Upper lobe of left lung (tissue), 6 donors: ENCODE results near the gene MAN1A1. TPM values are rescaled to one million over a fixed set of nuclear protein-coding genes. Genes with fewer than 3 reads are reported as not detected.

Experiments
- ATAC-seq, 2 donors: fragments of 200-7000 bp; cut with Tn5 transposase; one replicate each; pipeline ENCODE4 v1.9.1; 2022; ENCODE audit warnings: mild to moderate bottlenecking in 2 of 2, moderate library complexity in 2 of 2; ENCODE audit not compliant: low FRiP score in 2 of 2
- DNase-seq, 2 donors: peaks; one replicate each; pipeline ENCODE4 v3.0.0-alpha.2; 2019 to 2020
- H3K27ac ChIP-seq, 4 donors: fragments of 200-600 bp; sonication (generic); one replicate each; pipeline ENCODE4 v1.5.1; 2016 to 2019
- H3K27me3 ChIP-seq, 4 donors: fragments of 200-600 bp; sonication (generic); one replicate each; pipeline ENCODE4 v1.5.1; 2017 to 2019
- H3K36me3 ChIP-seq, 4 donors: fragments of 200-600 bp; sonication (generic); one replicate each; pipeline ENCODE4 v1.5.1; 2016 to 2019
- H3K4me1 ChIP-seq, 4 donors: fragments of 200-600 bp; sonication (generic); one replicate each; pipeline ENCODE4 v1.5.1; 2018 to 2019
- H3K4me3 ChIP-seq, 4 donors: fragments of 200-600 bp; sonication (generic); one replicate each; pipeline ENCODE4 v1.5.1; 2017 to 2019; ENCODE audit warnings: mild to moderate bottlenecking in 2 of 4, moderate library complexity in 1 of 4
- H3K9me3 ChIP-seq, 4 donors: fragments of 200-600 bp; sonication (generic); one replicate each; pipeline ENCODE4 v1.5.1; 2018 to 2019
- EP300 ChIP-seq, 4 donors: sonication (generic); formaldehyde crosslinking; IDR thresholded peaks; one replicate each; pipeline ENCODE4 v1.5.1; 2017; ENCODE audit warnings: antibody characterized with exemption in 4 of 4, control low read depth in 2 of 4
- POLR2A ChIP-seq, 4 donors: fragments of 450-650 bp; IDR thresholded peaks; one replicate each; pipeline ENCODE4 v1.5.1; 2016 to 2017; ENCODE audit warnings: antibody characterized with exemption in 4 of 4, mild to moderate bottlenecking in 2 of 4
- POLR2AphosphoS5 ChIP-seq, 2 donors: sonication (generic); formaldehyde crosslinking; IDR thresholded peaks; one replicate each; pipeline ENCODE4 v1.5.1; 2017; ENCODE audit warnings: antibody characterized with exemption in 2 of 2
- WGBS, 2 donors: methylation state at CpG; one replicate each; pipeline ENCODE4 v1.1.5; 2017 to 2018; 5-methylcytosine and 5-hydroxymethylcytosine counted together
- total RNA-seq, 6 donors: library from RNA; depleted of rRNA in 4 of 6; stranded (reverse); fragments of >200 nt in 4 of 6; gene quantifications; one replicate each; pipeline versions ENCODE4 v1.1.0 to v1.2.1, GENCODE V29; 2016 to 2021
- TF ChIP-seq, protein P1 (sequence below), 6 experiments: fragments of 450-650 bp in 4 of 6; fragments of 200-600 bp in 2 of 6; sonication (generic) in 2 of 6; IDR thresholded peaks; one replicate each; pipeline ENCODE4 v1.5.1; 2016 to 2019; ENCODE audit warnings: antibody characterized with exemption in 6 of 6
- donor health status: DM: no; HTN: no; CAD: no; lungs with moderate emphysema.
- donor health status: DM: no; HTN: yes; CAD: no; lungs with severe emphysema.

The MAN1A1 gene
- total RNA-seq, 6 donors from 2014 or later, result 61.8 to 98.6 (median 79.1) TPM

DNA sequence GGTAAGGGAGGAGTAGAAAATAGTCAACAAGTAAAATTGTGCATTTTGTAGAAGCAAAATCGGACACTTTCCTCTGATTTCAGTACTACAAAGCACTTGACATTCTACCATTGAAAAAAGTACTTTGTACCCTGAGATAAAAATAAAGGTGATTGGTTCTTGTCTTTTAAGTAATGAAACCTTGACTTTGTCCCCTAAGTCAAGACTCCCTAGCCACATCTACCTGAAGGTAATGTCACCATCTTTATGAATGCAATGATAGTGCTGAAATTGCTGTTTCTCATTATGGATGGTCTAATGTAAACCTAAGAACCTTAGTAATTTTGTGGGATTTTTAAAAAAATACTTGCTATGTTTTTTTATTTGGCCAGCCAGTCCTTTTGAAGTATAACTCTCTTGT lies 2.4 kb upstream of the MAN1A1 start:
- Histone ChIP-seq H3K4me3 (no peak overlapping the region), H3K27ac (no peak overlapping the region), H3K9me3 (no peaks in the 10 kb centered on the region), H3K27me3 (no peaks in the 10 kb centered on the region), H3K4me1 (peaks cover 0 to 13% (median 7%) of the 10 kb centered on the region in 4 donors), H3K36me3 (no peaks in the 10 kb centered on the region)
- 78 to 90% methylated on average over 1 of the region's 1 CpG for WGBS, 2 donors
- no peak for ATAC-seq
- TF ChIP-seq POLR2AphosphoS5 (IDR thresholded peaks at IDR 0.05) (no peak), POLR2A (IDR thresholded peaks at IDR 0.05) (no peak), EP300 (IDR thresholded peaks at IDR 0.05) (no peak)
- TF ChIP-seq, protein P1, sequence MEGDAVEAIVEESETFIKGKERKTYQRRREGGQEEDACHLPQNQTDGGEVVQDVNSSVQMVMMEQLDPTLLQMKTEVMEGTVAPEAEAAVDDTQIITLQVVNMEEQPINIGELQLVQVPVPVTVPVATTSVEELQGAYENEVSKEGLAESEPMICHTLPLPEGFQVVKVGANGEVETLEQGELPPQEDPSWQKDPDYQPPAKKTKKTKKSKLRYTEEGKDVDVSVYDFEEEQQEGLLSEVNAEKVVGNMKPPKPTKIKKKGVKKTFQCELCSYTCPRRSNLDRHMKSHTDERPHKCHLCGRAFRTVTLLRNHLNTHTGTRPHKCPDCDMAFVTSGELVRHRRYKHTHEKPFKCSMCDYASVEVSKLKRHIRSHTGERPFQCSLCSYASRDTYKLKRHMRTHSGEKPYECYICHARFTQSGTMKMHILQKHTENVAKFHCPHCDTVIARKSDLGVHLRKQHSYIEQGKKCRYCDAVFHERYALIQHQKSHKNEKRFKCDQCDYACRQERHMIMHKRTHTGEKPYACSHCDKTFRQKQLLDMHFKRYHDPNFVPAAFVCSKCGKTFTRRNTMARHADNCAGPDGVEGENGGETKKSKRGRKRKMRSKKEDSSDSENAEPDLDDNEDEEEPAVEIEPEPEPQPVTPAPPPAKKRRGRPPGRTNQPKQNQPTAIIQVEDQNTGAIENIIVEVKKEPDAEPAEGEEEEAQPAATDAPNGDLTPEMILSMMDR (IDR thresholded peaks at IDR 0.05), result no peak
- no peak for DNase-seq

DNA sequence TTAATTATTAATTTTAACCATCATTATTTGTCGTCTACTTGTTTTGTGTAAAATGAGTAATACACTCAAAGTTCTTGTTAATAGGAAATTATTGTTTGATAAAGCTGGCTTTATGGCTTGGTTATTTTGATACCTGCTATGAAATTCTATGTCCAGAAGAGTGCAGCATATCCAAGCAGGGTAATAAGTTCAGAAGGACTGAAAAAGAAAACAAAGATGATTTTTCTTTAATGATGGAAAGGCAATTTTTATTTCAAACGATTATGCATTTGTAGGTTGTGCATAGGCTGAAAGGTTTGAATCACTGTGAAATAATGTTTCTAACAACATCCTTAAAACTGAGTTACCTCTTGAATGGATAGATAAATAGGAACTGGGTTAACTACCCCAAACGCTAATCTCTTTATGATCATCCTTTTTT lies 1.4 kb upstream of the MAN1A1 start:
- H3K27me3 ChIP-seq, result no peaks in the 10 kb centered on the region
- peak overlapping the region; percentile 96 to 99 (median 96) for H3K27ac ChIP-seq
- H3K4me3 ChIP-seq, result peak overlapping the region in 3 of 4 donors; percentile 83 to 85 (median 85)
- no peak for ATAC-seq
- peaks cover 1 to 22% (median 7%) of the 10 kb centered on the region in 4 donors for H3K4me1 ChIP-seq
- 23 to 26% methylated on average over 3 of the region's 3 CpGs for WGBS, 2 donors
- DNase-seq, result no peak
- TF ChIP-seq, protein P1 (IDR thresholded peaks at IDR 0.05), result peak in 5 of 6 experiments; percentile 18 to 43 (median 26)
- no peak for TF ChIP-seq POLR2A (IDR thresholded peaks at IDR 0.05)
- TF ChIP-seq POLR2AphosphoS5 (IDR thresholded peaks at IDR 0.05), result no peak
- no peaks in the 10 kb centered on the region for H3K36me3 ChIP-seq
- H3K9me3 ChIP-seq, result no peaks in the 10 kb centered on the region

DNA sequence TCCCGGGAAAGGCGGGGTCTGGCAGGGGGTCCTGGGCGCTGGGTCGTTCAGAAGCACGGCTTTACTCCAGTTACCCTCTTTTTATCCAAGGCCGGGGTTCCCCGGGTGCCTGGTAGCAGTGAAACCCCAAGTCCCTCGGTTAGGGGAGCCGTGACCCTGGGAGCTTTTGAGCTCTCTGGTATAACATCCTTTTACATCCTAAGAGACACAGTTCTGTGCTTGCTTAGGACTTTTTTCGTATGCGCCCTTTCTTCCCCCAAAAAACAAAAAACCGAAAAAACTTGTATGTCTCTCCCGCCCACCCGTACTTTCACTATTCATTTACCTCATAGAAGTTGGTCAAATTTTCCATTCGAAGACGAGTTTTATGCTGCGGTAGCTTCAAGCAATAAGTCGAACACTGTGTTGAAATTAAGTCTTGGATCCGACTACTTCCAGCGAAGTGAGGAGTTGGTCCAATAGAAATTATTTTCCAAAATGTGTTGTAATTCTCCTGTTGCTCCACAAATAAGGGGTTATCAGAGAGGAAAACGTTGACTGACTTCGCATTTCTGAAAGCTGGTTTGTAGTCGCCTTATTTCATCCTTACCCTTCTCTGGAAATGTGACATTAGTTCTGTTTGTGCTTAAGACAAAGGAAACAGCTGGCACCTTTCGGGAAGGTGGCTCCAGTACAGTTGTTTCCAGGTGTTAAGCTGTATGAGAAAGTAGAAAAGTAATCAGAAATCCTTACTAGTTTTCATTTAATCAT lies 816 bp upstream of the MAN1A1 start:
- ATAC-seq, result peak; percentile 7 to 61
- peak in 1 of 2 donors; percentile 43 for DNase-seq
- H3K9me3 ChIP-seq, result no peaks in the 10 kb centered on the region

DNA sequence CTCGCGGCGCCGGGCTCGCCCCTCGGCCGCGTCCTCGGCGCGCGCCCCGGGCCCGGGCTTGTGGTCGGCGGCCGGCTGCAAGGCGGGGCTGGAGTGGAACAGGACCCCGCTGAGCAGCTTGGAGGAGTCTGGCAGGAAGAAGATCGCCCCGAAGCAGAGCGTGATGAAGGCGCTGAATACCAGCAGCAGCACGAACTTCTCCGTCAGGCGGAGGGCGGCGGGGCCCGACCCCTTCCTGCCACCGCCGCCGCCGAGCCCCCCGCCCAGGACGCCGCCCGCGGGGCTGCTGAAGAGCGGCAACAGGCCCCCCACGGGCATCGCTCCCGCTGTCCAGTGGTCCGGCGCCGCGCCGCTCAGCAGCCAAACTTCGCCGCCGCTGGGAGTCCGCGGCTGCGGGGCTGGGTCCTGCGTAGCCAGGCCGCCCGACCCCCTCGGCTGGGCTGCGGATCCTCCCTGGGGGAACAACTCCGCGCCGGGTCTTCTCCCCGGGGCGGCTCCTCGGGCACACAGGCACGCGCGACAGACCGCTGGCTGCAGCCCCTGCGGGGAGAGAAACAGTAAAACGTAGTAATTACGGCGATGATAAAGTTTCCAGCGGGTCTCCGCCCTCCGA lies 707 bp downstream of the MAN1A1 start:
- ATAC-seq (peak in 1 of 2 donors; percentile 6), DNase-seq (peak; percentile 24 to 90)
- peaks cover 9 to 36% (median 12%) of the 10 kb centered on the region in 4 donors for H3K4me1 ChIP-seq
- 0% methylated on average over 13 to 58 of the region's 75 CpGs for WGBS, 2 donors
- TF ChIP-seq POLR2A (IDR thresholded peaks at IDR 0.05) (no peak), POLR2AphosphoS5 (IDR thresholded peaks at IDR 0.05) (no peak), EP300 (IDR thresholded peaks at IDR 0.05) (no peak)
- TF ChIP-seq, protein P1 (IDR thresholded peaks at IDR 0.05), result no peak
- H3K27me3 ChIP-seq, result no peaks in the 10 kb centered on the region
- H3K36me3 ChIP-seq, result no peaks in the 10 kb centered on the region
- H3K27ac ChIP-seq, result peak overlapping the region; percentile 96 to 99 (median 96)
- H3K4me3 ChIP-seq, result peak overlapping the region; percentile 83 to 93 (median 85)
- H3K9me3 ChIP-seq, result no peaks in the 10 kb centered on the region

More for the DNA sequence above, 816 bp upstream of the MAN1A1 start:
- WGBS, 2 donors, result 0% methylated on average over 20 to 22 of the region's 24 CpGs
- no peaks in the 10 kb centered on the region for H3K36me3 ChIP-seq
- H3K27ac ChIP-seq, result peak overlapping the region; percentile 96 to 99 (median 96)
- TF ChIP-seq POLR2AphosphoS5 (IDR thresholded peaks at IDR 0.05) (peak in 1 of 2 donors; percentile 23), EP300 (IDR thresholded peaks at IDR 0.05) (no peak), POLR2A (IDR thresholded peaks at IDR 0.05) (peak in 2 of 4 donors; percentile 24 to 34)
- TF ChIP-seq, protein P1 (IDR thresholded peaks at IDR 0.05), result no peak
- H3K4me1 ChIP-seq, result peaks cover 5 to 23% (median 8%) of the 10 kb centered on the region in 4 donors
- H3K27me3 ChIP-seq, result no peaks in the 10 kb centered on the region
- peak overlapping the region; percentile 83 to 93 (median 85) for H3K4me3 ChIP-seq
